Neural progenitor cell (in vitro differentiated cells): ENCODE measurements around the gene RHOF. TPM values are rescaled to one million over a fixed set of nuclear protein-coding genes. Genes with fewer than 3 reads are reported as not detected.
A peak's percentile ranks its signal among the peaks of the same experiment; 100 is the strongest.

ENCODE experiments used
- DNase-seq: peaks from one replicate; pipeline ENCODE4 v3.0.0-alpha.2; 2016; ENCODE audit warnings: low spot score
- H2AFZ ChIP-seq: fragments of 200-600 bp; sonication (generic); replicated peaks from 2 replicates; pipeline ENCODE4 v1.6.1; 2016; ENCODE audit warnings: antibody characterized with exemption
- H3F3A ChIP-seq: fragments of 200-600 bp; sonication (generic); 2 replicates; pipeline ENCODE4 v1.6.1; 2016; ENCODE audit warnings: antibody characterized with exemption, low read depth
- H3K27ac ChIP-seq: fragments of 200-600 bp; sonication (generic); 2 replicates; pipeline ENCODE4 v1.5.1; 2016; ENCODE audit warnings: mild to moderate bottlenecking
- H3K27me3 ChIP-seq: fragments of 200-600 bp; sonication (generic); 2 replicates; pipeline ENCODE4 v1.6.1; 2016; ENCODE audit warnings: mild to moderate bottlenecking, moderate library complexity
- H3K36me3 ChIP-seq: fragments of 200-600 bp; sonication (generic); 2 replicates; pipeline ENCODE4 v1.5.1; 2016
- H3K4me1 ChIP-seq: fragments of 200-600 bp; sonication (generic); 2 replicates; pipeline ENCODE4 v1.6.1; 2016; ENCODE audit warnings: mixed run types
- H3K4me2 ChIP-seq: fragments of 200-600 bp; sonication (generic); 2 replicates; pipeline ENCODE4 v1.6.1; 2016
- H3K4me3 ChIP-seq: fragments of 200-600 bp; sonication (generic); 2 replicates; pipeline ENCODE4 v1.5.1; 2016
- H3K79me2 ChIP-seq: fragments of 200-600 bp; sonication (generic); 2 replicates; pipeline ENCODE4 v1.6.1; 2016; ENCODE audit warnings: low read depth
- H3K9ac ChIP-seq: fragments of 200-600 bp; sonication (generic); 2 replicates; pipeline ENCODE4 v1.6.1; 2016
- H3K9me3 ChIP-seq: fragments of 200-600 bp; sonication (generic); 2 replicates; pipeline ENCODE4 v1.5.1; 2016; ENCODE audit warnings: low read depth
- H4K20me1 ChIP-seq: fragments of 200-600 bp; sonication (generic); 2 replicates; pipeline ENCODE4 v1.6.1; 2016; ENCODE audit warnings: low read depth
- H3K27ac Mint-ChIP-seq: 3 replicates; pipeline ENCODE4 v1.8.0; 2021; ENCODE audit warnings: mixed read lengths
- H3K27me3 Mint-ChIP-seq: 2 replicates; pipeline ENCODE4 v1.8.0; 2022; ENCODE audit warnings: low read depth, mild to moderate bottlenecking, inconsistent platforms, moderate library complexity, mixed read lengths; ENCODE audit not compliant: insufficient read depth
- H3K36me3 Mint-ChIP-seq: 3 replicates; pipeline ENCODE4 v1.8.0; 2021; ENCODE audit warnings: mixed read lengths
- H3K4me1 Mint-ChIP-seq: 3 replicates; pipeline ENCODE4 v1.8.0; 2021; ENCODE audit warnings: mixed read lengths
- H3K4me3 Mint-ChIP-seq: 3 replicates; pipeline ENCODE4 v1.8.0; 2021; ENCODE audit warnings: mild to moderate bottlenecking, moderate library complexity, mixed read lengths
- H3K9me3 Mint-ChIP-seq: 3 replicates; pipeline ENCODE4 v1.8.0; 2020; ENCODE audit warnings: mixed read lengths
- CTCF ChIP-seq: fragments of 200-600 bp; sonication (generic); IDR thresholded peaks from 2 replicates; pipeline ENCODE4 v1.5.1; 2017; ENCODE audit warnings: antibody characterized with exemption, mild to moderate bottlenecking
- EZH2 ChIP-seq: fragments of 200-600 bp; sonication (generic); IDR thresholded peaks from 2 replicates; pipeline ENCODE4 v1.6.1; 2017; ENCODE audit warnings: antibody characterized with exemption, mild to moderate bottlenecking, moderate library complexity
- EZH2phosphoT487 ChIP-seq: fragments of 200-600 bp; sonication (generic); IDR thresholded peaks from 2 replicates; pipeline ENCODE4 v1.6.1; 2017; ENCODE audit warnings: antibody characterized with exemption
- total RNA-seq: library from RNA; depleted of rRNA; stranded (reverse); fragments of >200 nt; gene quantifications from 2 replicates; pipeline ENCODE4 v1.2.3, GENCODE V29; 2015; ENCODE audit warnings: low replicate concordance

The RHOF gene
- total RNA-seq, 1 donor from 2014 or later = 20.1 TPM

- Histone ChIP-seq H3K27me3 (no peaks in the 10 kb centered on the region), H2AFZ (no peak overlapping the region), H3K4me1 (peaks cover 11% of the 10 kb centered on the region), H4K20me1 (peaks cover 13% of the 10 kb centered on the region), H3K4me3 (no peak overlapping the region), H3K27ac (peak overlapping the region; percentile 0), H3K9ac (no peak overlapping the region), H3K4me2 (peak overlapping the region; percentile 45), H3F3A (peaks cover 18% of the 10 kb centered on the region), H3K79me2 (no peaks in the 10 kb centered on the region), H3K9me3 (no peaks in the 10 kb centered on the region), H3K36me3 (no peaks in the 10 kb centered on the region)
- Mint-ChIP-seq H3K9me3 (no peaks in the 10 kb centered on the region), H3K36me3 (peaks cover 2% of the 10 kb centered on the region), H3K27ac (peak overlapping the region; percentile 48), H3K27me3 (peaks cover 7% of the 10 kb centered on the region), H3K4me3 (peak overlapping the region; percentile 11), H3K4me1 (peaks cover 21% of the 10 kb centered on the region)
- TF ChIP-seq EZH2phosphoT487 = no peak
- no peak for TF ChIP-seq EZH2
- no peak for TF ChIP-seq CTCF
- peak; percentile 6 for DNase-seq
Measured at GRCh38 chr12:121781998-121782979, 11.2 kb downstream of the RHOF start.

GRCh38 chr12:121781484-121781997 is 11.9 kb downstream of the RHOF start:
- H3K9me3 ChIP-seq = no peaks in the 10 kb centered on the region
- no peaks in the 10 kb centered on the region for H3K79me2 ChIP-seq
- H3K4me3 ChIP-seq = no peak overlapping the region
- H3K27me3 ChIP-seq = no peaks in the 10 kb centered on the region
- H3K27ac ChIP-seq = peak overlapping the region; percentile 0
- Mint-ChIP-seq H3K27ac (peak overlapping the region; percentile 48), H3K36me3 (peaks cover 2% of the 10 kb centered on the region), H3K4me3 (peak overlapping the region; percentile 11), H3K4me1 (peaks cover 21% of the 10 kb centered on the region), H3K9me3 (no peaks in the 10 kb centered on the region), H3K27me3 (peaks cover 7% of the 10 kb centered on the region)
- H3K4me2 ChIP-seq = peak overlapping the region; percentile 45
- peak; percentile 46 for DNase-seq
- H3K36me3 ChIP-seq = no peaks in the 10 kb centered on the region
- peaks cover 11% of the 10 kb centered on the region for H3K4me1 ChIP-seq
- peaks cover 13% of the 10 kb centered on the region for H4K20me1 ChIP-seq
- peaks cover 19% of the 10 kb centered on the region for H3F3A ChIP-seq
- H3K9ac ChIP-seq = no peak overlapping the region
- H2AFZ ChIP-seq = no peak overlapping the region
- TF ChIP-seq CTCF = no peak
- no peak for TF ChIP-seq EZH2
- TF ChIP-seq EZH2phosphoT487 = no peak

- H3K9me3 ChIP-seq = no peaks in the 10 kb centered on the region
- H3K36me3 ChIP-seq = no peaks in the 10 kb centered on the region
- H3K4me1 ChIP-seq = peaks cover 11% of the 10 kb centered on the region
- H3K4me2 ChIP-seq = no peak overlapping the region
- no peak for DNase-seq
- Mint-ChIP-seq H3K9me3 (no peaks in the 10 kb centered on the region), H3K36me3 (peaks cover 2% of the 10 kb centered on the region), H3K27me3 (peaks cover 7% of the 10 kb centered on the region), H3K4me1 (peaks cover 21% of the 10 kb centered on the region), H3K27ac (no peak overlapping the region), H3K4me3 (no peak overlapping the region)
- H3K27me3 ChIP-seq = no peaks in the 10 kb centered on the region
- TF ChIP-seq EZH2 (no peak), EZH2phosphoT487 (no peak), CTCF (no peak)
- H3K9ac ChIP-seq = no peak overlapping the region
- no peak overlapping the region for H3K27ac ChIP-seq
- H3K79me2 ChIP-seq = no peaks in the 10 kb centered on the region
- H3K4me3 ChIP-seq = no peak overlapping the region
- H3F3A ChIP-seq = peaks cover 19% of the 10 kb centered on the region
- no peak overlapping the region for H2AFZ ChIP-seq
- peaks cover 13% of the 10 kb centered on the region for H4K20me1 ChIP-seq
Measured at GRCh38 chr12:121780429-121780828, 13.1 kb downstream of the RHOF start.
